Liver (tissue), 9 donors: ENCODE measurements around the gene PDE9A. TPM values are rescaled to one million over a fixed set of nuclear protein-coding genes. Genes with fewer than 3 reads are reported as not detected.

Source experiments
- DNase-seq: peaks from one replicate; pipeline ENCODE4 v3.0.0-alpha.2; 2017; ENCODE audit warnings: low spot score
- H3K27ac ChIP-seq, 2 donors: one replicate each; pipeline ENCODE4 v1.7.0; 2013; ENCODE audit warnings: inconsistent platforms in 2 of 2, low read length in 2 of 2, control low read depth in 1 of 2, low read depth in 1 of 2, mild to moderate bottlenecking in 1 of 2
- H3K27me3 ChIP-seq, 4 donors: one replicate each; pipeline versions ENCODE4 v1.6.1 to v1.7.0; 2013; ENCODE audit warnings: low read length in 3 of 4, inconsistent platforms in 1 of 4, mild to moderate bottlenecking in 1 of 4, moderate library complexity in 1 of 4; ENCODE audit not compliant: control insufficient read depth in 4 of 4, insufficient read depth in 4 of 4
- H3K36me3 ChIP-seq, 4 donors: one replicate each; pipeline versions ENCODE4 v1.6.1 to v1.7.0; 2013; ENCODE audit warnings: low read length in 3 of 4, mild to moderate bottlenecking in 3 of 4, low read depth in 1 of 4, moderate library complexity in 1 of 4; ENCODE audit not compliant: control insufficient read depth in 4 of 4, insufficient read depth in 3 of 4
- H3K4me1 ChIP-seq, 4 donors: one replicate each; pipeline versions ENCODE4 v1.6.1 to v1.7.0; 2013; ENCODE audit warnings: low read length in 3 of 4, mild to moderate bottlenecking in 3 of 4, moderate library complexity in 1 of 4; ENCODE audit not compliant: control insufficient read depth in 4 of 4, insufficient read depth in 4 of 4
- H3K4me3 ChIP-seq, 3 donors: one replicate each; pipeline versions ENCODE4 v1.6.1 to v1.7.0; 2013; ENCODE audit warnings: low read length in 3 of 3, control low read depth in 1 of 3, low read depth in 1 of 3, mild to moderate bottlenecking in 1 of 3
- H3K9ac ChIP-seq, 2 donors: one replicate each; pipeline ENCODE4 v1.7.0; 2013; ENCODE audit warnings: low read length in 2 of 2, mild to moderate bottlenecking in 2 of 2, moderate library complexity in 2 of 2, control low read depth in 1 of 2, low read depth in 1 of 2
- H3K9me3 ChIP-seq, 4 donors: one replicate each; pipeline versions ENCODE4 v1.6.1 to v1.7.0; 2013; ENCODE audit warnings: low read length in 3 of 4; ENCODE audit not compliant: control insufficient read depth in 4 of 4
- ATF3 ChIP-seq: IDR thresholded peaks from 2 replicates; pipeline ENCODE4 v1.6.1; 2016; ENCODE audit warnings: antibody characterized with exemption
- EGR1 ChIP-seq, 2 donors: IDR thresholded peaks; 2 replicates each; pipeline ENCODE4 v1.6.1; 2016 to 2018; ENCODE audit warnings: antibody characterized with exemption in 2 of 2, low read depth in 2 of 2
- FOXA1 ChIP-seq: IDR thresholded peaks from 2 replicates; pipeline ENCODE4 v1.6.1; 2016; ENCODE audit warnings: antibody characterized with exemption
- FOXA2 ChIP-seq: IDR thresholded peaks from 2 replicates; pipeline ENCODE4 v1.6.1; 2016; ENCODE audit warnings: antibody characterized with exemption
- GABPA ChIP-seq, 2 donors: IDR thresholded peaks in 1 of 2; conservative IDR thresholded peaks in 1 of 2; 2 replicates each; pipeline ENCODE4 v1.6.1; 2016; ENCODE audit warnings: antibody characterized with exemption in 2 of 2, mild to moderate bottlenecking in 1 of 2, moderate library complexity in 1 of 2
- HNF4A ChIP-seq, 2 donors: conservative IDR thresholded peaks; 2 replicates each; pipeline ENCODE4 v1.6.1; 2016; ENCODE audit warnings: antibody characterized with exemption in 2 of 2, mild to moderate bottlenecking in 2 of 2
- HNF4G ChIP-seq: IDR thresholded peaks from 2 replicates; pipeline ENCODE4 v1.6.1; 2016; ENCODE audit warnings: antibody characterized with exemption
- JUND ChIP-seq, 2 donors: IDR thresholded peaks; 2 replicates each; pipeline ENCODE4 v1.6.1; 2016; ENCODE audit warnings: antibody characterized with exemption in 2 of 2
- MAX ChIP-seq: IDR thresholded peaks from 2 replicates; pipeline ENCODE4 v1.6.1; 2016; ENCODE audit warnings: antibody characterized with exemption
- NR2F2 ChIP-seq: IDR thresholded peaks from 2 replicates; pipeline ENCODE4 v1.6.1; 2016; ENCODE audit warnings: antibody characterized with exemption
- RAD21 ChIP-seq, 2 donors: IDR thresholded peaks; 2 replicates each; pipeline ENCODE4 v1.6.1; 2016; ENCODE audit warnings: antibody characterized with exemption in 2 of 2, mild to moderate bottlenecking in 2 of 2
- RXRA ChIP-seq, 2 donors: IDR thresholded peaks; 2 replicates each; pipeline ENCODE4 v1.6.1; 2017 to 2018; ENCODE audit warnings: antibody characterized with exemption in 2 of 2, mild to moderate bottlenecking in 1 of 2
- SP1 ChIP-seq: IDR thresholded peaks from 2 replicates; pipeline ENCODE4 v1.6.1; 2018; ENCODE audit warnings: antibody characterized with exemption, mild to moderate bottlenecking
- TAF1 ChIP-seq: conservative IDR thresholded peaks from 2 replicates; pipeline ENCODE4 v1.6.1; 2016; ENCODE audit warnings: antibody characterized with exemption, mild to moderate bottlenecking
- YY1 ChIP-seq: IDR thresholded peaks from 2 replicates; pipeline ENCODE4 v1.6.1; 2016; ENCODE audit warnings: antibody characterized with exemption, mild to moderate bottlenecking
- ZBTB33 ChIP-seq: IDR thresholded peaks from 2 replicates; pipeline ENCODE4 v1.6.1; 2016; ENCODE audit warnings: antibody characterized with exemption
- WGBS: extraction: QIAGEN DNeasy Blood & Tissue Kit; methylation state at CpG from one replicate; pipeline ENCODE4 v1.1.7; 2013; 5-methylcytosine and 5-hydroxymethylcytosine counted together
- polyA plus RNA-seq, 2 donors: library from polyadenylated mRNA; stranded (reverse) in 1 of 2; unstranded in 1 of 2; fragments of 200-250 nt in 1 of 2; fragments of >200 nt in 1 of 2; fragmentation: Nextera tagmentation in 1 of 2; extraction: Ambion mirVana in 1 of 2; gene quantifications; one replicate each; pipeline versions ENCODE4 v1.2.1 to v1.2.3, GENCODE V29; 2013 to 2015
- total RNA-seq, 2 donors: library from RNA; depleted of rRNA; stranded (reverse); fragments of >200 nt; gene quantifications; one replicate each; pipeline ENCODE4 v1.2.3, GENCODE V29; 2014
- TF ChIP-seq, protein P1 (sequence below): fragments of 150-350 bp; IDR thresholded peaks from 2 replicates; pipeline ENCODE4 v1.5.1; 2017; ENCODE audit warnings: improper control_type of control experiment, low read depth, low read length; ENCODE audit not compliant: missing input control
- TF ChIP-seq, protein P2 (sequence below): IDR thresholded peaks from 2 replicates; pipeline ENCODE4 v1.6.1; 2016; ENCODE audit warnings: antibody characterized with exemption, mild to moderate bottlenecking
- donor health status: healthy.
- donor health status: healthy.
- donor health status: healthy.
- donor health status: healthy.
- donor health status: healthy.

Gene PDE9A
- total and polyA plus RNA-seq, 4 donors: 1.5 to 4.2 (median 2.7) TPM

DNA sequence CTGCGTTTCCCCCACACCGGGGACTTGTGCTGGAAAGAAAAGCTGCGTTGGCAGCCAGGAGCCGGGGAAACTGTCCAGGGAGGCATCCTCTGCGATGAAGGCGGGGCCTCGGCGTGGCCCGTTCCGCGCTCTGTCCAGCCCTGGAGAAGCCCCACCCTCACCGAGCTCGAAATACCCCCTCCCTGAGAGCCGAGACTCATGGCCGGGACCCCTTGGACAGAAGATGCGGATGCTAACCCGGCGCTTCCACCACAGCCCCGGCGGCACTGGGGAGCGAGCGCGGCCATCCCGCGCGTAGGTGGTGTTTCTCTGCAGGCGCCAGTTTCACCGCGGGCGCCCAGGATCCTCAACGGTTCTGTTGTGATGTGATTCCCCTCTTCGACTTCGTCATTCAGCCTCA, 31.6 kb downstream of the PDE9A start:
- Histone ChIP-seq H3K27ac (no peak overlapping the region), H3K9me3 (no peaks in the 10 kb centered on the region), H3K9ac (no peak overlapping the region), H3K36me3 (no peaks in the 10 kb centered on the region), H3K4me1 (no peaks in the 10 kb centered on the region), H3K4me3 (no peak overlapping the region), H3K27me3 (peaks cover 0 to 2% (median 0%) of the 10 kb centered on the region in 4 donors)
- 90% methylated on average over 33 of the region's 33 CpGs for WGBS
- no peak for TF ChIP-seq GABPA (IDR thresholded peaks at IDR 0.05 in 1 of 2, conservative IDR thresholded peaks at IDR 0.05 in 1 of 2)
- DNase-seq: no peak

- no peaks in the 10 kb centered on the region for H3K4me1 ChIP-seq
- H3K27me3 ChIP-seq: no peaks in the 10 kb centered on the region
- H3K9me3 ChIP-seq: no peaks in the 10 kb centered on the region
- H3K4me3 ChIP-seq: no peak overlapping the region
- H3K27ac ChIP-seq: no peak overlapping the region
- no peaks in the 10 kb centered on the region for H3K36me3 ChIP-seq
- no peak for DNase-seq
- 98% methylated on average over 41 of the region's 41 CpGs for WGBS
- H3K9ac ChIP-seq: no peak overlapping the region
- TF ChIP-seq TAF1: no peak
- no peak for TF ChIP-seq ZBTB33
- no peak for TF ChIP-seq FOXA1
- TF ChIP-seq ATF3: no peak
- TF ChIP-seq, protein P1, sequence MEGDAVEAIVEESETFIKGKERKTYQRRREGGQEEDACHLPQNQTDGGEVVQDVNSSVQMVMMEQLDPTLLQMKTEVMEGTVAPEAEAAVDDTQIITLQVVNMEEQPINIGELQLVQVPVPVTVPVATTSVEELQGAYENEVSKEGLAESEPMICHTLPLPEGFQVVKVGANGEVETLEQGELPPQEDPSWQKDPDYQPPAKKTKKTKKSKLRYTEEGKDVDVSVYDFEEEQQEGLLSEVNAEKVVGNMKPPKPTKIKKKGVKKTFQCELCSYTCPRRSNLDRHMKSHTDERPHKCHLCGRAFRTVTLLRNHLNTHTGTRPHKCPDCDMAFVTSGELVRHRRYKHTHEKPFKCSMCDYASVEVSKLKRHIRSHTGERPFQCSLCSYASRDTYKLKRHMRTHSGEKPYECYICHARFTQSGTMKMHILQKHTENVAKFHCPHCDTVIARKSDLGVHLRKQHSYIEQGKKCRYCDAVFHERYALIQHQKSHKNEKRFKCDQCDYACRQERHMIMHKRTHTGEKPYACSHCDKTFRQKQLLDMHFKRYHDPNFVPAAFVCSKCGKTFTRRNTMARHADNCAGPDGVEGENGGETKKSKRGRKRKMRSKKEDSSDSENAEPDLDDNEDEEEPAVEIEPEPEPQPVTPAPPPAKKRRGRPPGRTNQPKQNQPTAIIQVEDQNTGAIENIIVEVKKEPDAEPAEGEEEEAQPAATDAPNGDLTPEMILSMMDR: no peak
- TF ChIP-seq GABPA (IDR thresholded peaks at IDR 0.05 in 1 of 2, conservative IDR thresholded peaks at IDR 0.05 in 1 of 2): no peak
- TF ChIP-seq YY1: no peak
- no peak for TF ChIP-seq MAX
- TF ChIP-seq SP1: no peak
- no peak for TF ChIP-seq EGR1 (IDR thresholded peaks at IDR 0.05; ENCODE audit: low read depth in 2 of 2)
- no peak for TF ChIP-seq HNF4A (conservative IDR thresholded peaks at IDR 0.05)
- no peak for TF ChIP-seq HNF4G
- TF ChIP-seq FOXA2: no peak
- TF ChIP-seq RAD21 (IDR thresholded peaks at IDR 0.05): no peak
- TF ChIP-seq NR2F2: no peak
- TF ChIP-seq JUND (IDR thresholded peaks at IDR 0.05): no peak
- TF ChIP-seq, protein P2, sequence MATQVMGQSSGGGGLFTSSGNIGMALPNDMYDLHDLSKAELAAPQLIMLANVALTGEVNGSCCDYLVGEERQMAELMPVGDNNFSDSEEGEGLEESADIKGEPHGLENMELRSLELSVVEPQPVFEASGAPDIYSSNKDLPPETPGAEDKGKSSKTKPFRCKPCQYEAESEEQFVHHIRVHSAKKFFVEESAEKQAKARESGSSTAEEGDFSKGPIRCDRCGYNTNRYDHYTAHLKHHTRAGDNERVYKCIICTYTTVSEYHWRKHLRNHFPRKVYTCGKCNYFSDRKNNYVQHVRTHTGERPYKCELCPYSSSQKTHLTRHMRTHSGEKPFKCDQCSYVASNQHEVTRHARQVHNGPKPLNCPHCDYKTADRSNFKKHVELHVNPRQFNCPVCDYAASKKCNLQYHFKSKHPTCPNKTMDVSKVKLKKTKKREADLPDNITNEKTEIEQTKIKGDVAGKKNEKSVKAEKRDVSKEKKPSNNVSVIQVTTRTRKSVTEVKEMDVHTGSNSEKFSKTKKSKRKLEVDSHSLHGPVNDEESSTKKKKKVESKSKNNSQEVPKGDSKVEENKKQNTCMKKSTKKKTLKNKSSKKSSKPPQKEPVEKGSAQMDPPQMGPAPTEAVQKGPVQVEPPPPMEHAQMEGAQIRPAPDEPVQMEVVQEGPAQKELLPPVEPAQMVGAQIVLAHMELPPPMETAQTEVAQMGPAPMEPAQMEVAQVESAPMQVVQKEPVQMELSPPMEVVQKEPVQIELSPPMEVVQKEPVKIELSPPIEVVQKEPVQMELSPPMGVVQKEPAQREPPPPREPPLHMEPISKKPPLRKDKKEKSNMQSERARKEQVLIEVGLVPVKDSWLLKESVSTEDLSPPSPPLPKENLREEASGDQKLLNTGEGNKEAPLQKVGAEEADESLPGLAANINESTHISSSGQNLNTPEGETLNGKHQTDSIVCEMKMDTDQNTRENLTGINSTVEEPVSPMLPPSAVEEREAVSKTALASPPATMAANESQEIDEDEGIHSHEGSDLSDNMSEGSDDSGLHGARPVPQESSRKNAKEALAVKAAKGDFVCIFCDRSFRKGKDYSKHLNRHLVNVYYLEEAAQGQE: no peak
- no peak for TF ChIP-seq RXRA (IDR thresholded peaks at IDR 0.05)
Measured at GRCh38 chr21:42685954-42686500, 32.6 kb downstream of the PDE9A start.
